Measurements from ENCODE around the gene TTC13. TPM values are rescaled to one million over a fixed set of nuclear protein-coding genes. Genes with fewer than 3 reads are reported as not detected.

The TTC13 gene
- total RNA-seq, 1 experiment from 2014 or later, result 9.7 TPM

Other genes with a start within 250 kb of the TTC13 start
- gene CAPN9, start 231.5 kb downstream of the TTC13 start, total RNA-seq (2014; rRNA removed; shearing (Covaris generic)), result 0.12 TPM in 1 of 2 replicates, not detected in the other
- 37.6 and 39.2 TPM in 2 replicates for gene C1orf198, start 110.3 kb downstream of the TTC13 start, total RNA-seq (2014; rRNA removed; shearing (Covaris generic))
- 29.8 and 38.4 TPM in 2 replicates for gene ARV1, start 233 bp upstream of the TTC13 start, total RNA-seq (2014; rRNA removed; shearing (Covaris generic))
- 18.9 and 20.7 TPM in 2 replicates for gene FAM89A, start 61.4 kb upstream of the TTC13 start, total RNA-seq (2014; rRNA removed; shearing (Covaris generic))
- not detected in 2 replicates for gene TRIM67, start 183.2 kb upstream of the TTC13 start, total RNA-seq (2014; rRNA removed; shearing (Covaris generic))

Measured in RPMI7951 (cell line).